Neural crest cell (in vitro differentiated cells): ENCODE results near the gene ERGIC1. TPM values are rescaled to one million over a fixed set of nuclear protein-coding genes. Genes with fewer than 3 reads are reported as not detected.

Source experiments
- DNase-seq: peaks from one replicate; pipeline ENCODE4 v3.0.0; 2021; ENCODE audit warnings: low read depth, mixed read lengths, low spot score
- H3K27ac Mint-ChIP-seq: one replicate; pipeline ENCODE4 v1.8.0; 2021; ENCODE audit warnings: mild to moderate bottlenecking, mixed read lengths; ENCODE audit not compliant: unreplicated experiment
- H3K27me3 Mint-ChIP-seq: 2 replicates; pipeline ENCODE4 v1.8.0; 2021; ENCODE audit warnings: low read depth, mild to moderate bottlenecking, mixed read lengths
- H3K36me3 Mint-ChIP-seq: 2 replicates; pipeline ENCODE4 v1.8.0; 2021; ENCODE audit warnings: low read depth, mild to moderate bottlenecking, mixed read lengths
- H3K4me1 Mint-ChIP-seq: 2 replicates; pipeline ENCODE4 v1.8.0; 2021; ENCODE audit warnings: mixed read lengths
- H3K4me3 Mint-ChIP-seq: one replicate; pipeline ENCODE4 v1.8.0; 2021; ENCODE audit warnings: mild to moderate bottlenecking, mixed read lengths
- H3K9me3 Mint-ChIP-seq: 2 replicates; pipeline ENCODE4 v1.8.0; 2021; ENCODE audit warnings: mixed read lengths
- CTCF ChIP-seq: fragments of 200-600 bp; sonication (generic); conservative IDR thresholded peaks from 2 replicates; pipeline ENCODE4 v1.5.0; 2021; ENCODE audit warnings: antibody characterized with exemption, mild to moderate bottlenecking
- total RNA-seq: library from RNA; stranded (reverse); gene quantifications from 2 replicates; pipeline ENCODE4 v1.2.1, GENCODE V29; 2021

The ERGIC1 gene
- total RNA-seq, 1 donor from 2014 or later = 108 TPM

- TF ChIP-seq CTCF = no peak
- Mint-ChIP-seq H3K36me3 (peaks cover 11% of the 10 kb centered on the region), H3K4me1 (peaks cover 17% of the 10 kb centered on the region), H3K9me3 (peaks cover 4% of the 10 kb centered on the region), H3K4me3 (no peak overlapping the region), H3K27me3 (no peaks in the 10 kb centered on the region), H3K27ac (peak overlapping the region; percentile 94)
- DNase-seq = no peak
Observed at GRCh38 chr5:172886974-172887501, 53.0 kb downstream of the ERGIC1 start.

- H3K36me3 Mint-ChIP-seq = peaks cover 8% of the 10 kb centered on the region
- peaks cover 17% of the 10 kb centered on the region for H3K4me1 Mint-ChIP-seq
- peaks cover 4% of the 10 kb centered on the region for H3K9me3 Mint-ChIP-seq
- H3K27me3 Mint-ChIP-seq = no peaks in the 10 kb centered on the region
- no peak for TF ChIP-seq CTCF
- no peak overlapping the region for H3K4me3 Mint-ChIP-seq
- DNase-seq = no peak
- H3K27ac Mint-ChIP-seq = peak overlapping the region; percentile 94
Observed at GRCh38 chr5:172887692-172888091, 53.6 kb downstream of the ERGIC1 start.

GRCh38 chr5:172890659-172891058 is 56.6 kb downstream of the ERGIC1 start:
- no peaks in the 10 kb centered on the region for H3K9me3 Mint-ChIP-seq
- DNase-seq = no peak
- H3K4me1 Mint-ChIP-seq = peaks cover 6% of the 10 kb centered on the region
- no peak for TF ChIP-seq CTCF
- no peaks in the 10 kb centered on the region for H3K27me3 Mint-ChIP-seq
- H3K4me3 Mint-ChIP-seq = no peak overlapping the region
- peaks cover 2% of the 10 kb centered on the region for H3K36me3 Mint-ChIP-seq
- H3K27ac Mint-ChIP-seq = peak overlapping the region; percentile 43

GRCh38 chr5:172891716-172892421 is 57.8 kb downstream of the ERGIC1 start:
- TF ChIP-seq CTCF = no peak
- peak overlapping the region; percentile 50 for H3K27ac Mint-ChIP-seq
- DNase-seq = no peak
- H3K9me3 Mint-ChIP-seq = no peaks in the 10 kb centered on the region
- H3K4me3 Mint-ChIP-seq = no peak overlapping the region
- no peaks in the 10 kb centered on the region for H3K27me3 Mint-ChIP-seq
- peaks cover 2% of the 10 kb centered on the region for H3K36me3 Mint-ChIP-seq
- peaks cover 6% of the 10 kb centered on the region for H3K4me1 Mint-ChIP-seq

GRCh38 chr5:172892713-172893112 is 58.7 kb downstream of the ERGIC1 start:
- no peak overlapping the region for H3K27ac Mint-ChIP-seq
- peaks cover 2% of the 10 kb centered on the region for H3K36me3 Mint-ChIP-seq
- TF ChIP-seq CTCF = no peak
- no peak overlapping the region for H3K4me3 Mint-ChIP-seq
- peaks cover 5% of the 10 kb centered on the region for H3K4me1 Mint-ChIP-seq
- no peaks in the 10 kb centered on the region for H3K27me3 Mint-ChIP-seq
- DNase-seq = no peak
- H3K9me3 Mint-ChIP-seq = no peaks in the 10 kb centered on the region
